CD4-positive, CD25-positive, alpha-beta regulatory T cell (primary cell): Measurements from ENCODE around the gene IKBKE. TPM values are rescaled to one million over a fixed set of nuclear protein-coding genes. Genes with fewer than 3 reads are reported as not detected.

Experiments used
- ATAC-seq, 2 donors: fragments of 150-1000 bp; cut with Tn5 transposase; one replicate each; pipeline ENCODE4 v1.10.0; 2021; ENCODE audit warnings: low read depth in 2 of 2, moderate number of reproducible peaks in 2 of 2, moderate library complexity in 1 of 2
- DNase-seq, 3 donors: peaks; one replicate each; pipeline versions ENCODE4 v3.0.0 to v3.0.0-alpha.2; 2012 to 2022; ENCODE audit warnings: mixed read lengths in 1 of 3
- H3K27ac ChIP-seq: one replicate; pipeline ENCODE4 v1.7.0; 2013; ENCODE audit warnings: mild to moderate bottlenecking, low read length; ENCODE audit not compliant: insufficient read depth, poor library complexity, severe bottlenecking
- H3K27me3 ChIP-seq: one replicate; pipeline ENCODE4 v1.7.0; 2013; ENCODE audit warnings: low read length; ENCODE audit not compliant: control insufficient read depth, insufficient read depth
- H3K36me3 ChIP-seq: one replicate; pipeline ENCODE4 v1.7.0; 2013; ENCODE audit warnings: mild to moderate bottlenecking, low read length, moderate library complexity; ENCODE audit not compliant: control insufficient read depth, insufficient read depth
- H3K4me1 ChIP-seq: 2 replicates; pipeline ENCODE4 v1.7.0; 2013; ENCODE audit warnings: mild to moderate bottlenecking, low read length; ENCODE audit not compliant: insufficient read depth, control insufficient read depth, poor library complexity, severe bottlenecking
- H3K4me3 ChIP-seq: one replicate; pipeline ENCODE4 v1.7.0; 2013; ENCODE audit warnings: low read depth, mild to moderate bottlenecking, low read length, moderate library complexity
- H3K9me3 ChIP-seq, 2 experiments: 1 replicate in 1 of 2; 2 replicates in 1 of 2; pipeline ENCODE4 v1.7.0; 2013; ENCODE audit warnings: low read length in 2 of 2, mild to moderate bottlenecking in 1 of 2, moderate library complexity in 1 of 2; ENCODE audit not compliant: control insufficient read depth in 2 of 2
- H3K27ac Mint-ChIP-seq, 3 donors: one replicate each; pipeline ENCODE4 v1.8.0; 2020 to 2022; ENCODE audit warnings: mild to moderate bottlenecking in 3 of 3, mixed read lengths in 3 of 3, moderate library complexity in 2 of 3
- H3K27me3 Mint-ChIP-seq: one replicate; pipeline ENCODE4 v1.8.0; 2022; ENCODE audit warnings: mild to moderate bottlenecking, mixed read lengths
- H3K36me3 Mint-ChIP-seq: one replicate; pipeline ENCODE4 v1.8.0; 2020; ENCODE audit warnings: mixed read lengths
- H3K4me1 Mint-ChIP-seq, 4 donors: one replicate each; pipeline ENCODE4 v1.8.0; 2020 to 2022; ENCODE audit warnings: mixed read lengths in 4 of 4, mild to moderate bottlenecking in 1 of 4
- H3K4me3 Mint-ChIP-seq, 4 donors: one replicate each; pipeline ENCODE4 v1.8.0; 2020 to 2022; ENCODE audit warnings: mild to moderate bottlenecking in 4 of 4, mixed read lengths in 4 of 4, moderate library complexity in 3 of 4
- H3K9me3 Mint-ChIP-seq, 7 donors: one replicate each; pipeline ENCODE4 v1.8.0; 2020 to 2022; ENCODE audit warnings: mixed read lengths in 7 of 7, mild to moderate bottlenecking in 3 of 7, moderate library complexity in 2 of 7
- polyA plus RNA-seq, 4 donors: library from polyadenylated mRNA; unstranded; fragments of 300-500 nt; fragmentation: Illumina TruSeq; gene quantifications; one replicate each; pipeline ENCODE4 v1.2.3, GENCODE V29; 2021
- total RNA-seq: library from RNA; stranded (reverse); gene quantifications from one replicate; pipeline ENCODE4 v1.2.3, GENCODE V29; 2022

The IKBKE gene
- total and polyA plus RNA-seq, 5 donors from 2014 or later: 55.3 to 87.4 (median 78.3) TPM

DNA sequence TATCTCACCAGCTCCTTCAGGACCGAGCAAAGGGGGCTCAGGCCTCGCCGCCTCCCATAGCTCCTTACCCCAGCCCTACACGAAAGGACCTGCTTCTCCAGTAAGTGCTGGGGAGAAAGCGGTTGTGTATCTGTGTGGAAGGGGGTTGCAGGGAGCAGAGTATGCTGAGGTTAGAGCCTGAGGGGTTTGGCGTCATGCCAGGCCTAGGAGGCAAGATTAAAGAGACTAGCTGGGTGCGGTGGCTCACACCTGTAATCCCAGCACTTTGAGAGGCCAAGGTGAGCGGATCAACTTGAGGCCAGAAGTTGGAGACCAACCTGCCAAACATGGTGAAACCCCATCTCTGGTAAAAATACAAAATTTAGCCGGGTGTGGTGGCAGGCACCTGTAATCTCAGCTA is 23.0 kb downstream of the IKBKE start:
- H3K9me3 Mint-ChIP-seq: no peaks in the 10 kb centered on the region
- Histone ChIP-seq H3K4me3 (no peak overlapping the region), H3K36me3 (peaks cover 93% of the 10 kb centered on the region), H3K9me3 (no peaks in the 10 kb centered on the region), H3K27me3 (no peaks in the 10 kb centered on the region), H3K27ac (no peak overlapping the region), H3K4me1 (no peaks in the 10 kb centered on the region)
- H3K4me1 Mint-ChIP-seq: peaks cover 0 to 7% (median 4%) of the 10 kb centered on the region in 4 donors
- DNase-seq (no peak), ATAC-seq (no peak)
- peak overlapping the region in 1 of 3 donors; percentile 48 for H3K27ac Mint-ChIP-seq
- H3K36me3 Mint-ChIP-seq: peaks cover 29% of the 10 kb centered on the region
- no peaks in the 10 kb centered on the region for H3K27me3 Mint-ChIP-seq
- H3K4me3 Mint-ChIP-seq: no peak overlapping the region

- peaks cover 32% of the 10 kb centered on the region for H3K36me3 Mint-ChIP-seq
- no peak overlapping the region for H3K27ac Mint-ChIP-seq
- H3K4me3 Mint-ChIP-seq: no peak overlapping the region
Observed at GRCh38 chr1:206495011-206495461, 24.8 kb downstream of the IKBKE start.

GRCh38 chr1:206495493-206496046 is 25.3 kb downstream of the IKBKE start:
- Histone ChIP-seq H3K27ac (no peak overlapping the region), H3K9me3 (no peaks in the 10 kb centered on the region), H3K4me3 (no peak overlapping the region), H3K27me3 (no peaks in the 10 kb centered on the region), H3K36me3 (peaks cover 78% of the 10 kb centered on the region), H3K4me1 (no peaks in the 10 kb centered on the region)
- peaks cover 32% of the 10 kb centered on the region for H3K36me3 Mint-ChIP-seq
- peak overlapping the region in 2 of 3 donors; percentile 79 to 81 for H3K27ac Mint-ChIP-seq
- H3K9me3 Mint-ChIP-seq: no peaks in the 10 kb centered on the region
- ATAC-seq (no peak), DNase-seq (no peak)
- peaks cover 3 to 7% (median 5%) of the 10 kb centered on the region in 4 donors for H3K4me1 Mint-ChIP-seq
- H3K4me3 Mint-ChIP-seq: no peak overlapping the region
- no peaks in the 10 kb centered on the region for H3K27me3 Mint-ChIP-seq

More at GRCh38 chr1:206495011-206495461, 24.8 kb downstream of the IKBKE start:
- ATAC-seq: no peak
- peaks cover 83% of the 10 kb centered on the region for H3K36me3 ChIP-seq
- Mint-ChIP-seq H3K4me1 (peaks cover 3 to 7% (median 5%) of the 10 kb centered on the region in 4 donors), H3K27me3 (no peaks in the 10 kb centered on the region), H3K9me3 (no peaks in the 10 kb centered on the region)
- H3K9me3 ChIP-seq: no peaks in the 10 kb centered on the region
- H3K27ac ChIP-seq: no peak overlapping the region
- H3K4me3 ChIP-seq: no peak overlapping the region
- no peaks in the 10 kb centered on the region for H3K27me3 ChIP-seq
- no peak for DNase-seq
- no peaks in the 10 kb centered on the region for H3K4me1 ChIP-seq

DNA sequence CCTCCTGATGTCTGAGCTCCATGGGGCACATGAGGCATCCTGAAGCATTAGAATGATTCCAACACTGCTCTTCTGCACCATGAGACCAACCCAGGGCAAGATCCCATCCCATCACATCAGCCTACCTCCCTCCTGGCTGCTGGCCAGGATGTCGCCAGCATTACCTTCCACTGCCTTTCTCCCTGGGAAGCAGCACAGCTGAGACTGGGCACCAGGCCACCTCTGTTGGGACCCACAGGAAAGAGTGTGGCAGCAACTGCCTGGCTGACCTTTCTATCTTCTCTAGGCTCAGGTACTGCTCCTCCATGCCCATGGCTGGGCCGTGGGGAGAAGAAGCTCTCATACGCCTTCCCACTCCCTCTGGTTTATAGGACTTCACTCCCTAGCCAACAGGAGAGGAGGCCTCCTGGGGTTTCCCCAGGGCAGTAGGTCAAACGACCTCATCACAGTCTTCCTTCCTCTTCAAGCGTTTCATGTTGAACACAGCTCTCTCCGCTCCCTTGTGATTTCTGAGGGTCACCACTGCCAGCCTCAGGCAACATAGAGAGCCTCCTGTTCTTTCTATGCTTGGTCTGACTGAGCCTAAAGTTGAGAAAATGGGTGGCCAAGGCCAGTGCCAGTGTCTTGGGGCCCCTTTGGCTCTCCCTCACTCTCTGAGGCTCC is 26.0 kb downstream of the IKBKE start:
- H3K9me3 Mint-ChIP-seq: no peaks in the 10 kb centered on the region
- no peaks in the 10 kb centered on the region for H3K9me3 ChIP-seq
- no peaks in the 10 kb centered on the region for H3K27me3 ChIP-seq
- ATAC-seq: no peak
- no peak overlapping the region for H3K27ac ChIP-seq
- no peak overlapping the region for H3K4me3 ChIP-seq
- H3K27me3 Mint-ChIP-seq: no peaks in the 10 kb centered on the region
- H3K4me1 Mint-ChIP-seq: peaks cover 3 to 7% (median 5%) of the 10 kb centered on the region in 4 donors
- H3K36me3 ChIP-seq: peaks cover 71% of the 10 kb centered on the region
- no peak for DNase-seq
- no peaks in the 10 kb centered on the region for H3K4me1 ChIP-seq
- no peak overlapping the region for H3K4me3 Mint-ChIP-seq
- H3K36me3 Mint-ChIP-seq: peaks cover 29% of the 10 kb centered on the region
- peak overlapping the region; percentile 79 to 93 (median 81) for H3K27ac Mint-ChIP-seq

DNA sequence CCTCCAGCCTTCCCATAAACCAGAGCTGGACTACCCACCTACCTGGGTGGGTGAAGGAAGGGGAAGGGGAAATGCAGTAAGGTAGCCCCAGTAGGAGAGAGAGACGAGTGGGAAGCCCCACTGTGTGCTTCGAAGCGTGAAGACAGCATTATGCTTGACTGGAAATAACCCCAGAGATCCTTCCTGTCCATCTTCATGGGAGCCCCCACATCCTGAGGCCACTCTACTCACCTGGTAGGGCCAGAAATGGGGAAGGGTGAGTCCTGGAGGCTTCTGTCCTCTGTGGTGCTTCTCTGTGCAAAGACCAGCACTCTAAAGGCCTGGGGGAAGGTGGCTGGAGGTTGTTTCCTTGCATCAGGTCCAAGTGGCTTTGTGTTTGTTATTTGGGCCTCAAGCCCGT is 27.1 kb downstream of the IKBKE start:
- Mint-ChIP-seq H3K4me3 (no peak overlapping the region), H3K4me1 (peaks cover 3 to 9% (median 6%) of the 10 kb centered on the region in 4 donors), H3K27me3 (no peaks in the 10 kb centered on the region), H3K27ac (peak overlapping the region in 1 of 3 donors; percentile 81), H3K9me3 (no peaks in the 10 kb centered on the region), H3K36me3 (peaks cover 25% of the 10 kb centered on the region)
- peaks cover 60% of the 10 kb centered on the region for H3K36me3 ChIP-seq
- peak overlapping the region; percentile 1 for H3K27ac ChIP-seq
- no peak for ATAC-seq
- H3K4me3 ChIP-seq: no peak overlapping the region
- DNase-seq: no peak
- no peaks in the 10 kb centered on the region for H3K27me3 ChIP-seq
- no peaks in the 10 kb centered on the region for H3K9me3 ChIP-seq
- no peaks in the 10 kb centered on the region for H3K4me1 ChIP-seq

- H3K9me3 ChIP-seq: no peaks in the 10 kb centered on the region
- Mint-ChIP-seq H3K27ac (peak overlapping the region in 2 of 3 donors; percentile 32 to 70), H3K9me3 (no peaks in the 10 kb centered on the region), H3K36me3 (peaks cover 25% of the 10 kb centered on the region), H3K4me3 (no peak overlapping the region), H3K27me3 (no peaks in the 10 kb centered on the region), H3K4me1 (peaks cover 3 to 9% (median 6%) of the 10 kb centered on the region in 4 donors)
- peak overlapping the region; percentile 1 for H3K27ac ChIP-seq
- no peak for DNase-seq
- no peak overlapping the region for H3K4me3 ChIP-seq
- no peaks in the 10 kb centered on the region for H3K4me1 ChIP-seq
- H3K27me3 ChIP-seq: no peaks in the 10 kb centered on the region
- peaks cover 56% of the 10 kb centered on the region for H3K36me3 ChIP-seq
- no peak for ATAC-seq
Observed at GRCh38 chr1:206497774-206498173, 27.5 kb downstream of the IKBKE start.

DNA sequence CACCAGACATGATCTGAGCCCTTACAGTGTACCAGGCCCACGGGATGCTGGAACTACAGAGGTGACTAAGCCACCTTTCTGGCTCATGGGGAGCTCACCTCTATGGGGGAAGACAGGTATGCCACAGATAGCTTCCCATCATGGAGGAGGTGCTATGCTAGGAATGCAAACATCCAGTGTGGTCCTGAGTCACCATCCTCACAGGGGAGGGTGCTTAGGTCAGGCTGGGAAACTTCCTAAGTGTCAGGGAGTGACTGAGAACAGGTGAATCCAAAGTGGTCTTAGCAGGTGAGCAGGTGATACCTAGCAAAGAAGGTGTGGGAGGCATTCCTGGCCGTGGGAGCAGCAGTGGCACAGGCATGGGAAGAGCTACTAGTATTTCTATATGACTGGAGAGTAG is 28.4 kb downstream of the IKBKE start:
- H3K9me3 ChIP-seq: no peaks in the 10 kb centered on the region
- ATAC-seq (no peak), DNase-seq (no peak)
- no peak overlapping the region for H3K4me3 Mint-ChIP-seq
- no peak overlapping the region for H3K27ac ChIP-seq
- H3K27me3 Mint-ChIP-seq: no peaks in the 10 kb centered on the region
- H3K27ac Mint-ChIP-seq: peak overlapping the region in 2 of 3 donors; percentile 15 to 70
- peaks cover 48% of the 10 kb centered on the region for H3K36me3 ChIP-seq
- H3K4me3 ChIP-seq: no peak overlapping the region
- H3K27me3 ChIP-seq: no peaks in the 10 kb centered on the region
- H3K4me1 ChIP-seq: no peaks in the 10 kb centered on the region
- no peaks in the 10 kb centered on the region for H3K9me3 Mint-ChIP-seq
- H3K36me3 Mint-ChIP-seq: peaks cover 20% of the 10 kb centered on the region
- peaks cover 5 to 10% (median 9%) of the 10 kb centered on the region in 4 donors for H3K4me1 Mint-ChIP-seq

DNA sequence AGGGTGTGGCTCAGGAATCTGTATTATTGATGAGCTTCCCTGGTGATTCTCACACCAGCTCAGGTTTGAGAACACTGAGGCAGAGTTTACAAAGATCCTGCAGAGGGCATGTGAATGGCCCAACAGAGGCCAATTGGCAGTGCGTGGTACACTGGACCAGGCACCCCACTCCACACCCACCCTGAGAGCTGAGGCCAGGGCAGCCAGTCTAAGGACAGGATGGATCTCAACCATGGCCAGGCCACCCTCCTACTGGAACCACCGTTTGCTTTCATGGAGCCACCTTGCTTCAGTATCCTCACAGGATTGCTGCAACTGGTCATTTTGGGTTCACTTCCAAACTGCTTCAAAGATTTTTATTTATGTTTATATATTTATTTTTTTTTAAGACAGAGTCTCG is 29.8 kb downstream of the IKBKE start:
- no peaks in the 10 kb centered on the region for H3K4me1 ChIP-seq
- no peak overlapping the region for H3K27ac ChIP-seq
- H3K9me3 ChIP-seq: no peaks in the 10 kb centered on the region
- peaks cover 37% of the 10 kb centered on the region for H3K36me3 ChIP-seq
- Mint-ChIP-seq H3K36me3 (peaks cover 18% of the 10 kb centered on the region), H3K27me3 (no peaks in the 10 kb centered on the region), H3K9me3 (no peaks in the 10 kb centered on the region), H3K27ac (no peak overlapping the region), H3K4me3 (no peak overlapping the region), H3K4me1 (peaks cover 9 to 20% (median 12%) of the 10 kb centered on the region in 4 donors)
- ATAC-seq (no peak), DNase-seq (no peak)
- H3K27me3 ChIP-seq: no peaks in the 10 kb centered on the region
- no peak overlapping the region for H3K4me3 ChIP-seq
